ENCODE data around the gene ERG. TPM values are rescaled to one million over a fixed set of nuclear protein-coding genes. Genes with fewer than 3 reads are reported as not detected.

Gene ERG
- total and polyA plus RNA-seq, 3 donors from 2014 or later, result 3.7 to 8.0 (median 5.0) TPM

DNA sequence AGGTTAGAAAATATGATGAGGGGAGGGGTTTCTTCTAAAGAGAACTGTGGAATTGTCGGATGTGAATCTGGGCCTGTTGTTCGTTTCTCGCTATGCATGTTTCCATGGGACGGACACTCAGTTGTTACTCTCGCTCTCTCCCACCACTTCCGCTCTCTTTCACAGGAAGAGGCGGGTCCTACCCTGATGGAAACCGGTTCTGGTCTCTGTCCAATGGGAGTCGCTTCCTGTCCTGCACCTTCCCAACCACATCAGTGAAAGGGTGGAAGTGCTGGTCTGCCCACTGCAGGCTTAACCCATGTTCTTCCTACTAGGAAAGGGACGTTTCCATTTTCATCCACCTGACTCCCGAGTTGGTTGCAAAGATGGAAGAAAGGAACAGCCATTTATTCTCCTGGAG is 122.0 kb downstream of the ERG start:
- H3K27ac ChIP-seq, result no peak overlapping the region
- peak; percentile 71 for DNase-seq
- intact Hi-C loops (cut with DNase I; ENCODE audit: low total_unique reads), result no loop called here
- H3K27me3 ChIP-seq, result no peaks in the 10 kb centered on the region
- WGBS, 2 donors, result 61 to 71% methylated on average over 11 of the region's 11 CpGs
- H3K9me3 ChIP-seq, result no peaks in the 10 kb centered on the region
- H3K4me1 ChIP-seq, result no peaks in the 10 kb centered on the region
- H3K36me3 ChIP-seq (ENCODE audit: low read depth, missing control alignments), result no peaks in the 10 kb centered on the region
- H3K4me3 ChIP-seq, result peak overlapping the region; percentile 14 to 19
- TF ChIP-seq CTCF (IDR thresholded peaks at IDR 0.05), result no peak
- TF ChIP-seq POLR2A (IDR thresholded peaks at IDR 0.05), result no peak

- H3K4me1 ChIP-seq, result no peaks in the 10 kb centered on the region
- no peaks in the 10 kb centered on the region for H3K9me3 ChIP-seq
- no peak for TF ChIP-seq CTCF (IDR thresholded peaks at IDR 0.05)
- no peak for TF ChIP-seq POLR2A (IDR thresholded peaks at IDR 0.05)
- intact Hi-C loops (cut with DNase I; ENCODE audit: low total_unique reads), result no loop called here
- no peak overlapping the region for H3K27ac ChIP-seq
- H3K4me3 ChIP-seq, result no peak overlapping the region
- no peaks in the 10 kb centered on the region for H3K27me3 ChIP-seq
- no peaks in the 10 kb centered on the region for H3K36me3 ChIP-seq (ENCODE audit: low read depth, missing control alignments)
- 74 to 79% methylated on average over 4 of the region's 4 CpGs for WGBS, 2 donors
- no peak for DNase-seq
Observed at GRCh38 chr21:38367646-38368045, 130.6 kb downstream of the ERG start.

- Histone ChIP-seq H3K4me1 (no peaks in the 10 kb centered on the region), H3K27ac (no peak overlapping the region), H3K36me3 (ENCODE audit: low read depth, missing control alignments) (no peaks in the 10 kb centered on the region), H3K4me3 (no peak overlapping the region), H3K9me3 (no peaks in the 10 kb centered on the region), H3K27me3 (no peaks in the 10 kb centered on the region)
- WGBS, 2 donors, result 86 to 100% methylated on average over 2 of the region's 2 CpGs
- TF ChIP-seq CTCF (IDR thresholded peaks at IDR 0.05), result no peak
- TF ChIP-seq POLR2A (IDR thresholded peaks at IDR 0.05), result no peak
- intact Hi-C loops (cut with DNase I; ENCODE audit: low total_unique reads), result no loop called here
- no peak for DNase-seq
Observed at GRCh38 chr21:38365521-38365920, 132.8 kb downstream of the ERG start.

GRCh38 chr21:38363693-38364092 is 134.6 kb downstream of the ERG start:
- Histone ChIP-seq H3K27me3 (no peaks in the 10 kb centered on the region), H3K4me3 (no peak overlapping the region), H3K9me3 (no peaks in the 10 kb centered on the region), H3K27ac (no peak overlapping the region), H3K4me1 (no peaks in the 10 kb centered on the region), H3K36me3 (ENCODE audit: low read depth, missing control alignments) (no peaks in the 10 kb centered on the region)
- WGBS, 2 donors, result 80 to 88% methylated on average over 1 of the region's 1 CpG
- TF ChIP-seq POLR2A (IDR thresholded peaks at IDR 0.05) (no peak), CTCF (IDR thresholded peaks at IDR 0.05) (no peak)
- DNase-seq, result no peak
- intact Hi-C loops (cut with DNase I; ENCODE audit: low total_unique reads), result no loop called here

DNA sequence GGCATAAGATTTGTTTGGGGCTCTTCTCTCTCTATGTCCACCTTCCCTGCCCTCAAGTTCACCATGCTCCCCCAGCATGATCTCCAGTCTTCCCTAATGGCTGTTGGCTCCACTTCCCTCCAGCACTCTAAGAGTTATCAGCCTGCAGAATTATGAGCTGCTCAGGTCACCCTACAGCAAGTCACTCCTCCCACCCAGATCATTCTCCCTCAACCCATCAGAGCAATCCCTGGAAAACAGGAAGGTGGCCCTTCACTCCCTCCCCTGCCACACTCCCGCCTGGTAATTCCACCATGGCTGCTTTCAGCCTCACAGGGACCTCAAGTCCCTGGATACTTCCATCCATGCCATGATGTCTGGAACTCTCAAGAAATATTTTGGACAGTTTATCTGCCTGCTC is 137.0 kb downstream of the ERG start:
- intact Hi-C loops (cut with DNase I; ENCODE audit: low total_unique reads), result no loop called here
- Histone ChIP-seq H3K4me1 (no peaks in the 10 kb centered on the region), H3K9me3 (no peaks in the 10 kb centered on the region), H3K27me3 (no peaks in the 10 kb centered on the region), H3K27ac (no peak overlapping the region), H3K36me3 (ENCODE audit: low read depth, missing control alignments) (no peaks in the 10 kb centered on the region), H3K4me3 (no peak overlapping the region)
- 70 to 72% methylated on average over 1 of the region's 1 CpG for WGBS, 2 donors
- DNase-seq, result no peak
- TF ChIP-seq POLR2A (IDR thresholded peaks at IDR 0.05) (no peak), CTCF (IDR thresholded peaks at IDR 0.05) (no peak)

Data from testis (tissue), 3 donors.